ENCODE data around the gene HOOK2.

GRCh38 chr19:12794196-12794941, 19.0 kb upstream of the HOOK2 start:
- no peak for TF ChIP-seq EZH2 (IDR thresholded peaks at IDR 0.05; ENCODE audit: borderline replicate concordance)
- TF ChIP-seq CTCF (IDR thresholded peaks at IDR 0.05; ENCODE audit: poor library complexity) = no peak
